Measurements from ENCODE around the gene IKZF2.

DNA sequence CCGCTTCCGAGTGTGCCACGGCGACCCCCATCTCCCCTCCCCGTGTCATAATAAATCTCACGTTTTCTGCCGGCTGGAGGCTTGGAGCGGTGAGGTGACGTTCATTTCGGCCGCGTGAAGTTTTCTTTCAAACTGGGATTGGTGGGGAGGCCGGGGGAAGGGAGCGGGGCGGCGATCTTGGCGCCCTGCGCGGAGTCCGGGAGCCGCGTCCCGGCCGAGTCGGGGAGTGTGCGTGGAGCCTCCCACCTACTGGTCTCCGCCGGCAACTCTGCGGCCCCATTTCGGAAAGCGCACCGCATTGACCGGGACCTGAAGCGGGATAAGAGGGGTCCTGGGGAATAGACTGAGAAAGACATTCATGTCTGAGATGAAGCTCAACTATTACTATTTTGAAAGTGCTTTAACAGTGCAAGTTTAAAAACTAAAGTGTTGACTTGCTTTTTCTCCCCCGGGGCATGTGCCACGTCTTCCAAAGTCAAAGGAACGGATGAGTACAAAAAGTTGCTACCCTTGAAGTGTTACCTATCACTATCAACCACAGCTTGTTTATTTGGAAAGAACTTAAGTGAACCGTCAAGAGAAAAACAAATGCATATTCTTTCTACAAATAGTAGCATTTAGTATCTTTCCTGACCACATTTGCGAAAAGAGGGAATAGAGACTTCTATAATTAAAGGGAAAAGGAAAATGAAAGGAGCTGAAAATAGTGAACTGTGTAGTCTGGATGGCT is 818 bp upstream of the IKZF2 start:
- TF ChIP-seq, protein P1, sequence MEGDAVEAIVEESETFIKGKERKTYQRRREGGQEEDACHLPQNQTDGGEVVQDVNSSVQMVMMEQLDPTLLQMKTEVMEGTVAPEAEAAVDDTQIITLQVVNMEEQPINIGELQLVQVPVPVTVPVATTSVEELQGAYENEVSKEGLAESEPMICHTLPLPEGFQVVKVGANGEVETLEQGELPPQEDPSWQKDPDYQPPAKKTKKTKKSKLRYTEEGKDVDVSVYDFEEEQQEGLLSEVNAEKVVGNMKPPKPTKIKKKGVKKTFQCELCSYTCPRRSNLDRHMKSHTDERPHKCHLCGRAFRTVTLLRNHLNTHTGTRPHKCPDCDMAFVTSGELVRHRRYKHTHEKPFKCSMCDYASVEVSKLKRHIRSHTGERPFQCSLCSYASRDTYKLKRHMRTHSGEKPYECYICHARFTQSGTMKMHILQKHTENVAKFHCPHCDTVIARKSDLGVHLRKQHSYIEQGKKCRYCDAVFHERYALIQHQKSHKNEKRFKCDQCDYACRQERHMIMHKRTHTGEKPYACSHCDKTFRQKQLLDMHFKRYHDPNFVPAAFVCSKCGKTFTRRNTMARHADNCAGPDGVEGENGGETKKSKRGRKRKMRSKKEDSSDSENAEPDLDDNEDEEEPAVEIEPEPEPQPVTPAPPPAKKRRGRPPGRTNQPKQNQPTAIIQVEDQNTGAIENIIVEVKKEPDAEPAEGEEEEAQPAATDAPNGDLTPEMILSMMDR (IDR thresholded peaks at IDR 0.05), result peak in 2 of 3 donors; percentile 10 to 14
- TF ChIP-seq POLR2A (IDR thresholded peaks at IDR 0.05) (no peak), EP300 (IDR thresholded peaks at IDR 0.05) (no peak)

Data from ovary (tissue), 3 donors.